GM20000 (cell line): ENCODE results near the gene GGTLC1.

ENCODE experiments used
- DNase-seq: peaks from one replicate; pipeline ENCODE4 v3.0.0; 2012; ENCODE audit warnings: low spot score
- TF ChIP-seq, protein P1 (sequence below): IDR thresholded peaks from 2 replicates; pipeline ENCODE4 v1.5.1; 2012; ENCODE audit warnings: mild to moderate bottlenecking, control low read depth; ENCODE audit errors: extremely low read depth, missing control alignments

GGTLC1 gene

GRCh38 chr20:23955896-23956295 is 32.7 kb downstream of the GGTLC1 start:
- no peak for DNase-seq
- TF ChIP-seq, protein P1, sequence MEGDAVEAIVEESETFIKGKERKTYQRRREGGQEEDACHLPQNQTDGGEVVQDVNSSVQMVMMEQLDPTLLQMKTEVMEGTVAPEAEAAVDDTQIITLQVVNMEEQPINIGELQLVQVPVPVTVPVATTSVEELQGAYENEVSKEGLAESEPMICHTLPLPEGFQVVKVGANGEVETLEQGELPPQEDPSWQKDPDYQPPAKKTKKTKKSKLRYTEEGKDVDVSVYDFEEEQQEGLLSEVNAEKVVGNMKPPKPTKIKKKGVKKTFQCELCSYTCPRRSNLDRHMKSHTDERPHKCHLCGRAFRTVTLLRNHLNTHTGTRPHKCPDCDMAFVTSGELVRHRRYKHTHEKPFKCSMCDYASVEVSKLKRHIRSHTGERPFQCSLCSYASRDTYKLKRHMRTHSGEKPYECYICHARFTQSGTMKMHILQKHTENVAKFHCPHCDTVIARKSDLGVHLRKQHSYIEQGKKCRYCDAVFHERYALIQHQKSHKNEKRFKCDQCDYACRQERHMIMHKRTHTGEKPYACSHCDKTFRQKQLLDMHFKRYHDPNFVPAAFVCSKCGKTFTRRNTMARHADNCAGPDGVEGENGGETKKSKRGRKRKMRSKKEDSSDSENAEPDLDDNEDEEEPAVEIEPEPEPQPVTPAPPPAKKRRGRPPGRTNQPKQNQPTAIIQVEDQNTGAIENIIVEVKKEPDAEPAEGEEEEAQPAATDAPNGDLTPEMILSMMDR, result no peak

GRCh38 chr20:23954008-23954745 is 34.4 kb downstream of the GGTLC1 start:
- DNase-seq, result no peak
- TF ChIP-seq, protein P1, result no peak

DNA sequence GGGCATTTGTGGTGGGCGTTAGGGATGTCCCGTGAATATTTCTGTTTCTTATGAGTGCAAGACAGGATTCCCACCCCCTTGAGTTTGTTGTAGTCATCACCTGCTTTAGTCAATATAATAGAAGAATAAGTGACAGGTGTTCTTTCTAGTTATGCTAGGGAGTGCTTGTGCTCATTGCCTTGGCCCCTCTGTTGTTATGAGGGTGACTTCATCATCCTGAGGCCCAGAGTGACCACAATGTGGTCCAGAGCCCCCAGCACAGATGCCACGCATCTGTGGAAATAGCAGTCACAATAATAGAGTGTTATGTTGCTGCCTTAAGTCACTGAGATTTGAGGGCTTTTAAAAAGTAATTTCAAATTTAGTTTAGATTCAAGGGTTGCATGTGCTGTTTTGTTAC is 42.4 kb downstream of the GGTLC1 start:
- TF ChIP-seq, protein P1, result no peak
- DNase-seq, result no peak

GRCh38 chr20:23943304-23943703 is 45.3 kb downstream of the GGTLC1 start:
- TF ChIP-seq, protein P1, result no peak
- DNase-seq, result no peak

GRCh38 chr20:23939641-23940040 is 48.9 kb downstream of the GGTLC1 start:
- TF ChIP-seq, protein P1, result no peak
- no peak for DNase-seq

DNA sequence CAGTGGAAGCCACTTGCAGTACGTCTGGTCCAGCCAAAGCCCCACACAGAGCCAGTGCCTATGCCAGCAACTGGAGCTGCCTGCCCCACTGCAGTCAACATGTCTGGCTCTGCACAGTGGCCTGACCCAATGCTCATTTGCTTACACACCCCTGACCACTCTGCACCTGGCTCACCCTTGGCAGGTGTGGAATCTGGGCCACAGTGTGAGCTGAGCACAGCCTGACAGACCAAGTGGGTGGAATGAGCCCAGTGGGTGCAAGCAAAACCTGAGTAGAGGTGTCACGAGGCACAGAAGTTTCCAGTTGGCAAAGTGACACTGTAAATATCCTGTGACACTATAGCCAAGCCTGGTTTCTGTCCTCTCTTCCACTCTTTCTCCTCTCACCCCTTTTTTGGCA is 49.5 kb downstream of the GGTLC1 start:
- no peak for DNase-seq
- TF ChIP-seq, protein P1, result no peak

DNA sequence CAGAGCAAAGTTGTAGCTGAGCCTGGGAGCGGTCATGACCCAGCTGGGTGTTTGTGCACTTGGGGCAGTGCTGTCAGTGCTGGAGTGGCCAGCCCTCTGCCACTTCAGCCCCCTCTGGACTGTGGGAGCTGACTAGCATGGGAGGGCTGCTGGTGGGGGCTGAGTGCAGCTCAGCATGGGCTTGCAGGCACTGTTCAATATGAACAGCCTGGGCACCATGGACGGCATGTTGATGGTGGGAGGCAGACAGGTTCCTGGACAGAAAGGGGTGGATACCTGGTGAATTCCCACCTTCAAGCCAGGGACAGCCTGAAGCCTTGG is 50.5 kb downstream of the GGTLC1 start:
- no peak for DNase-seq

More for the DNA sequence above, 50.5 kb downstream of the GGTLC1 start:
- TF ChIP-seq, protein P1, result no peak
